HG02759 (cell line): ENCODE data around the gene ZFYVE28.

ENCODE experiments used
- ATAC-seq: cut with Tn5 transposase; IDR thresholded peaks from one replicate; pipeline ENCODE4 v1.9.1; 2021; ENCODE audit warnings: mild to moderate bottlenecking, moderate library complexity; ENCODE audit not compliant: unreplicated experiment

ZFYVE28 gene

DNA sequence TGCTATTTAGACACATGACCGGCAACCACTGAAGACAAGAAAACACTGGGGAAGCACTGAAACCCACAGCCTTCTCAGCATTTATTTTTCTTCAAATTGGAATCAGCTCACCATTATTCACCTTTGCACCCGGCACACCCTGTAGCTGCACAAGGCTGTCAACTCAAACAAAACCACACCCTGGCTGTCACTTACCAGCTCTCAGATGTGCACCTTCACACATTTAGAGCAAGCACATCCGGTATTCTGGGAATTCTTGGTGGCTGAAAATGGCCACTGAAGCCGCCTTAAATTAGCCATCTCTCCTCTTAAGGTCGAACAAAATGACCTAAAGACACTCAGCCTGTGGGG lies 5.9 kb downstream of the ZFYVE28 start:
- peak; percentile 34 for ATAC-seq

DNA sequence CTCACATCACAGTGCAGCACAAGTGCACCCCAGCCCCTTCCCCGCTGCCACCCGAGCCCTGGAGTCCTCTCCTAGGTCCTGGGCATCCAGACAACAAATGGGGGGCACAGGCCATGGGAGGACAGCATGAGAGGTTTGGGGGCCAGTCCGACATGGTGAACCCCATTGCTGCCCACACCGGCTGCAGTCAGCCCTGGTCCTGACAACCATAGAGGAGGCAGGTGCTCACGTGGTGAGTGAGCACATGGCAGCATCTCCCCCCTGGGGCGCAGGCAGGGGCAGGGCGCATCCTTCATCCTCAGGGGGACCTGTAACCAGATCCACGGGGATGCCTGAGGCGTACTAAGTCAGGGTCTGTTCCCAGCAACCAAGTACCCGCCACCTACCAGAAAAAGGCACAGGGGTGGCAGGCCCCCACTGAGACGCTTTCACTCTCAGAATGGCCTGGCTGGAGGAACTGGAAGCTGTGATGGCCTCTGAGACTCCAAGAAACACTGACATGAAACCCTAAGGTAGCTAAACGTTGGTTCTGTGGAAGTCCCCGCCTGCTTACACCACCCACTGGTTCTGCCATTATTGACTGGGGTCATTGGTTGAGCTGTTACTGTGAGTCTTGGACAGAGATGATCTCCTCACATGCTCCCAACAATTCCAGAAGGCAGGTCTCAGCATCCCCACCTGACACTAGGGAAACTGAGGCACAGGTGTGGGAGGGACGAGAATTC lies 6.5 kb downstream of the ZFYVE28 start:
- ATAC-seq: peak; percentile 34

DNA sequence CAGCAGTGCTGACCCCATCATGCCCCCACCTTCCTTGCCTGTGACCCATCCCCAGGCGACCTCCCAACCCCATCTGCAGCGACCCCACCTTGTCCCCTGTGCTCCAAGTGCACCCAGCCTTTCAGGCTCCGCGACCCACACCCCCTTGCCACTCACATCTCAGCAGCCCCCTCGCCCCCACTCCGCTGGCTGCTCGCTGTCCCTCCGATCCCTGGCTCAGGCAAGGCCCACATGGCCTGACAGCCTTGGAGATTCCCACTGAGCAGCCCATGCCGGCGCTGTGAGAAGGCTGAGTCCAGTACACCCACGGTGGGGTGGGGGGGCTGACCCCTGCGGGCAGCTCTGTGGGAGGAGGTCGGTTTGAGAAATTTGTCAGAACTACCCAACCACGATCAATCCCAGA lies 9.1 kb downstream of the ZFYVE28 start:
- no peak for ATAC-seq

DNA sequence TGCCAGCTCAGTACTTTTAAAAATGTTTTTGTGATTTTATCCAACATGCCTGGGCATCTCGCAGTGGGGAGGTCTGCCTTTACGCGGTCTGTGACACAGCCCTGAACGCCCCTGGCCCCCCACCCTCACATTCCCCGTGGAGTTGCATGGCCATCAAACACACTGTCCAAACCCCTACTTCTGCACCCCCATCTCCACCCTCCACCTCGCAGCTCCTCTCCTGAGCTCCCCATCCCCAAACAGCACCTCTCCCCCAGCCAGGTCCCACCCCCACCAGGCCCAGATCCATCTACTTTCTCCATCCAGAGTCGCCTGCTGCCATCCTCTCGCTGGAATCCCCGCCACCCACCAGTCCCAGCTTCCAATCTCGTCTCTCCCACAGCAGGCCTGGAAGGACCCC lies 9.5 kb downstream of the ZFYVE28 start:
- ATAC-seq: no peak

DNA sequence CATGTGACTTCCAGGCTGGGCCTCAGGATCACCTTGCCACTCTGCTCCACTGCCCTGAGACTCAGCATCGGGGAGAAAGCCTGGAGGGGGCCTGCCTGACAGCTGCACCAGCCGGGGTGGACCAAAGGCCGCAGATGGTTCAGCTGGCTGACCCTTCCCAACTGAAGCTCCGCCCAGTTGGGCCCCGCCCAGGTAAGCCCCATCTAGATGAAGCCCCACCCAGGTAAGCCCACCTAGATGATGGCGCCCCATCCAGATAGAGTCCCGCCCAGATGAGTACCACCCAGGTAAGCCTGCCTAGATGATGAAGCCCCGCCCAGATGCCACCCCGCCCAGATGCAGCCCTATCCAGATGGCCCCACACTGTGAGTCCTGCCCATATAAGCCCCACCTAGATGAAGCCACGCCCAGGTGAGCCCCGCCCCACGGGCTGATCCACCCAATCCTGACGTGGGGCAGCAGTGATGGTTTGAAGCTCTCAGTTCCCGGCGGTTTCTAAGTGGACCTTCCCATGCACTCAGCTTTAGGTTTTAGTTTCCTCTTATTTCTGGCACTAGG lies 10.0 kb downstream of the ZFYVE28 start:
- no peak for ATAC-seq

DNA sequence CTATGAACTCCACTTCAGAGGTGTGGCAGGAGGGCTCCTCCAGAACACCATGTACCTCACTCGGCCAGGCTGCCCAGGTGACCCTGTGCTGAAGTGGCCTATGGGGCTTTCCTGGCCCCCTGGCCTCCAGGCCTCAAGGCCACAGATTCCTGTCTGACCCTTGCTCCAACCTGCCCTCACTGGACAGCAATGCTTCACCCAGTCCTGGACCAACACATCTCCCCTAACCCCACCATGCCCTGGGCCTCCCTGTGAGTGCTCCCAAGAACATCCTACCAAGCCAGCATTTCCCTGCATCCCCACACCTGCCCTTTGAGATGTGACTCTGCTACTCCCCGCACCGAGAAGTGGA lies 10.5 kb downstream of the ZFYVE28 start:
- ATAC-seq: no peak

DNA sequence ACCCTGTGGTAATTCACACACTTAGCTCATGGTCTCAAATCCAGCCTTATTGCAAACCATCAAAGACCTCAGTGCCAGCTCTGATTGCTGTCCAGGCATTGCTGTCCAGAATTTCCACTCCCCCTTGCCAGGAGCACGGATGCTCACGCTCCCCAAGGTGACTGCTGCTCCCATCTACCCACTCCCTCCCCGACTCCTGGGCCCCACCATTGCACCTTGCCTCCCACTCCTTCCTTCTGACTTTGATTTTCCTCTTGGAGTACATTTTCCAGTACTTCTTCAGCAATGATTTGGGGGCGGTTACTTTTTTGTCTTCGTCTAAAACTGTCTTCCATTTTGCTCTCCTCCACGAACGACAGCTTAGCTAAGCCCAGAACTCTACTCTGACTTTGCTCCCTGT lies 11.5 kb downstream of the ZFYVE28 start:
- no peak for ATAC-seq

DNA sequence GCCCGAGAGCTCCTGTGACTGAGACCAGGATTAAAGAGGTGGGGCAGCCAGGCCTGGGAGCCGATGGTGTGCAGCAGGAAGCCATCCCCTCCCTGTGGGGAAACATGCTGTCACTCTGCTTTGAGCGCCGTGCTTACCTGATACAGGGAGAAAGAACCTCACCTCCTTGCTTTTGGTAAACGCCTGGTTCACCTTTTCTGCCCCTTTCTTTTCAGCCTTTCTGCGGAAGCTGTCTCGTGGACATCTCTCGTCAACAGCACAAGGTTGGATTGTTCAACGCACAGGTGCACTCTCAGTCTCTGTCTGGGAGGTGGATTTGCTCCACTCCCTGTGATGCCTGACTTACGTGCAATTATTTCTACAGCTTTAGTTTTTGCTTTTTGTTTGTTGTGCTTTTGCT lies 12.0 kb downstream of the ZFYVE28 start:
- ATAC-seq: no peak

DNA sequence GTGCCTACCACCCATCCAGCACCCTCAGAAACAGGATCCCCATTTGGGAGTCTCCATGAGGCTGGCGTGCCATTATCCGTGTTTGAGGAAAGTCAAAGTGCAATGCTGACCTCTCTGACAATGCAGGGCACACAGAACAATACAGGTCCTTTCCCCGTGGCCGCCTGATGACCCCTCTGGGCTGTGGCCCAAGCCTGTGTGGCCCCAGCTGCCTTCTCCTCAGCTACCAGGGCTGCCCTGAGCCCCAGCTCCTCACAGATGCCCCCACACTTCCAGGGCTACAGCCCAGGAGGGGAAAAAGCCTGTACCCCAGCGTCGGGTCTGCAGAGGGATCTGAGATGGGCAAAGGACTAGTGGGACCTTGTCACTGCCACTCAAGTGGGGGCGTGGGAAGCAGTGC lies 15.5 kb downstream of the ZFYVE28 start:
- no peak for ATAC-seq

DNA sequence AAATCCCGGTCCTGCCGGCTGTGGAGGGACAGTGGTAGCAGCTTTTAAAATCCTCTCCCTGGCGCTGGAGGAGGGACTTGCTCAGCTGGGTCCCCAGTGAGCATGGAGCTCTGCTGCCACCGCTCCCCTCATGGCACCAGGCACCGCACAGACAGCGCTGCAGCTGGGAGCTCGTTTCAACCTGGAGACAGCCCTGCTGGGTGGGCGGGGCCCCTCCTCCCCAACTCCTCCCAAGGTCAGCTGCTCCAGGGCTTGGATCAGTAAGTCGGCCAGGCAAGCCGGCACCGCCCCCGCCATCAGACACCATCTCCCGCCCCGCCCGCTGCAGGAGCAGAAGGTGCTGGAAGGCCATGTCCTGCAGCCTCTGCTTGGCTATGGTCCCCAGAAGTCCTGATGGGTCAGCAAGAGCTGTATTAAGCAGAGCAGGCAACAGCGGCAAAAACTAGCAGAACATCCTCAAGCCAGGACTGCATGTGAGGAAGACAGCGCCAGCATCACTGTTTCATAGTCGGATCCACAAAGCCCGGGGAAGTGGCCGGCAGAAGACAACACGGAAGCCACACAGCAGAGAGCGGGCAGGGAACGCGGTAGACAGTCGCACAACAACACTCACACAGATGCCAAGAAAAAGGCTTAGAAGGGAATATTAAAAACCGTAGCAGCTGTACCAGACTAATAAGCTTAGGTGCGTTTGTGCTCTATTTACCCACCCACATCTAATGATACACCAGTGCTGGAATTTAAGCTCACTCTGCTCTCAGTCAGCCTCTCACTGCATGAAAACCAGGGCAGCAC lies 16.2 kb downstream of the ZFYVE28 start:
- ATAC-seq: no peak

DNA sequence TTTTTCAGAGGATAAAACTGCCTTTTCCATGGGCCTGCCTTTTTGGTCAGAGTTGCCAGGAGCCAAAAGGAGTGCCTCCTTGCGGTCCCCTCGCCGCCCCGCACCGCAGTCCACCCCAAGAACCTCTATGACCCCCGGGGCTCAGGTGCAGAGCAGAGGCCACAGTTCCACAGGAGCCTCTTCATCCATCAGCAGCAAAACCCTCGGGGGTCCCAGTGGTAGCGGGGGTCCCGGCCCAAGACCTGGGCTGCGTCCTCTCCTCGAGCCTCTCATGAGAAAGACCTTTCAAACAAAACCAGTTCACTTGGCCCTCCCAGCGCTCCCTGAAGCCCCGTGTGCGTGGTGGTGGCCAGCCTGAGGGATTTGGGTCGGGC lies 16.8 kb downstream of the ZFYVE28 start:
- no peak for ATAC-seq

DNA sequence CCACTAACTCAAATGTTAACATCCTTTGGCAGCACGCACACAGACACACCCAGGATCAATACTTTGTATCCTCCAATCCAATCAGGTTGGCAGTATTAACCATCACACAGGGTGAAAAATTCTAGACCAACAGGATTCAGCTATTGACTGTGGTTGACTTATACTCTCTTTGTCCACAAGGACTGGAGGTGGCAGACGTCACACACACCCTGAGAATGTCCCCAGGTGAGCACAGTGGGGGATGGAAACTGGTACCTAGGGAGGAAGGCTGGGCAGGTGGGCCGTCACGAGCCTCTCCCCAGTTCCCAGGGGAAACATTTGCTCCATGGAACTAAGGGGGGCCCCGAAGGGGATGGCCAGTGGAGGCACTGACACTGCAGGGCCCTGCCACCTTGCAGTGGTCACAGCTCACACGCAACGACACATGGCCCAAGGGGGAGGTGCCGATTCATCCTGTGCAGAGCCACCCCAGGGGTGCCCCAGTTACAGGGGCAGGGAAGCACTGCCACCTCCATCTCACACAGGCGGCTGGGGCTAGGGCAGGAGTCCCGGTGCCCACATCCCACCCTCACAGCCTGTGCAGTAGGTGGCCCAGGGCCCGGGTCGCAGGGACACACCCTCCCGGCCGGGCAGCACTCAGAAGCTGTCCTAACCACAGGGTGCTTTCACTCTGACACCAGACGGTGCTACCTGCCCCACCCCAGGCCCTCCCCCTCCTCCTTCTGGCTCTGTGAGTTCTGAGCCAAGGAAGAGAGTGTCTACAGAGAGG lies 17.4 kb downstream of the ZFYVE28 start:
- no peak for ATAC-seq

DNA sequence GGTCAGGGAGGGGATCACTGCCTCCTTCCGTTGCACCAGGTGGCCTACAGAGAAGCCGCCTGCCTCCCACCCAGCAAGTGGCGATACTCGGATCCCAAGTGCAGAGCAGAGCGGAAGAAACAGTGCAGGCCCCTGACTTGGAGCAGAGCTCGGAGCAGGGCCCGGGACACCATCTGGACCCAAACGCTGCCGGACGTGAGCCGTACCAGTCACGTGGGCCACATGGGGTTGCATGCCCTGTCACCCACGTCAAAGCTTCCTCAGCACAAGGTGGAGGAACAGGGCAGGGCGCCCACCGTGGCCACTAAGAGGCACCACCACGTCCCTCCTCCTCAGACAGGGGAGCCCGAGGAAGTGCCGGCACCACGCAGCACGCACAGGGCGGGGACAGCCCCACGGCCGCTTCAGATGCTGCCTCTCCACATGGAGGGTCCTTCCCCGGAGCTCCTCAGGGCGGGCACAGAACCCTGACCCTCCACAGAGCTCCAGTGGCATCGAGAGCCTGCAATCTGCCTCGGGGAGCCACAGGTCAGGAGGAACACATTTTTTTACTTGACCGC lies 18.7 kb downstream of the ZFYVE28 start:
- no peak for ATAC-seq

DNA sequence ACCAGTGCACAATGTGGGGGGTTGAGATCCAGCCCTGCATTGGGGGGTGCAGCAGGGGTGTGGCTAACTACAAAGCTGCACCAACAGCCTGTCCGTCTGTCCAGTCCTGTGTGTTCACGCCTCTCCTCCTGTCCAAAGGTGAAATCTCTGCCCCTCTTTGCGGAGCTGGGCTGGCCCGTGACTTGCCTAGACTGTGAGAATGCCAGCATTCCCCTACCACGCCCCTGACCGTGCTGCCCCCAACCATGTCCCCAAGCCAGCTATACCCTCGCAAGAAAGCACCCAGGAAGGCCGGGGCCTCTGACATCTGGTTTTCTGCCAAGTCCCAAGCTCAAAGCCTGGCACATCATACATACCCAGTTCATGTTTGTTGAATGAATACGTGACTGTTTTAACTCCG lies 19.2 kb downstream of the ZFYVE28 start:
- no peak for ATAC-seq

DNA sequence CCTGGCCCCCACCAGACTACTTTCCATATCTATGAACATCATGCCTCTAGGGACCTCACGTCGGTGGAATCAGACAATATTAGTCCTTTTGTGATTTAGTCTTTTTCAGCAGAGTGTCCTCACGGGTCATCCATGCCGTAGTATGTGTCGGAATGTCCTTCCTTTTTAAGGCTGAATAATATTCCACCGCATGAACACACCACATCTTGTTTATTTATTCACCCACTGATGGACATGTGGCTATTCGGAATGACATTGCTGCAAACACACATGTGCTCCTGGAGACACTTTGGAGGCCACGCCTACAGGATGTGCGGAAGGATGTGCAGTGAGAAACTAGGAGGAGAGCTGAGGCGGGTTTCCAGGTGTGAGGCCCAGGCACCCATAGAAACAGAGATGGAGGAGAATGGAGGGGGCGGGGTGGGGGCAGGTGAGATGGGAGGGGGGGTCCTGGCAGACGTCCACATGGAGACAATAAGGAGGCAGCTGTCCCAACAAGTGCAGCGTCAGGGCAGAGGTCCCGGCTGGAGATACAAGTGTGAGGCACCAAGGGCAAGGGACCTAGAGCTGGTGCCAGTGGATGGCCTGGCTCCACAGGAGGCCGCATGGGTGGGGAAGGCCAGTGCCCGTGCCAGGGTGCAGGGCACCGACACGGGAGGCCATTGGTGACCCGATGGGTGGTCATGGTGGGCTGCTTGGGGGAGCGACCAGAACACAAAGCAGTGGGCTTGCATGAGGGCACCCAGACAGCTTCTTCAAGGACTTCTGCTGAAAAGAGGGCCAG lies 20.7 kb downstream of the ZFYVE28 start:
- no peak for ATAC-seq

DNA sequence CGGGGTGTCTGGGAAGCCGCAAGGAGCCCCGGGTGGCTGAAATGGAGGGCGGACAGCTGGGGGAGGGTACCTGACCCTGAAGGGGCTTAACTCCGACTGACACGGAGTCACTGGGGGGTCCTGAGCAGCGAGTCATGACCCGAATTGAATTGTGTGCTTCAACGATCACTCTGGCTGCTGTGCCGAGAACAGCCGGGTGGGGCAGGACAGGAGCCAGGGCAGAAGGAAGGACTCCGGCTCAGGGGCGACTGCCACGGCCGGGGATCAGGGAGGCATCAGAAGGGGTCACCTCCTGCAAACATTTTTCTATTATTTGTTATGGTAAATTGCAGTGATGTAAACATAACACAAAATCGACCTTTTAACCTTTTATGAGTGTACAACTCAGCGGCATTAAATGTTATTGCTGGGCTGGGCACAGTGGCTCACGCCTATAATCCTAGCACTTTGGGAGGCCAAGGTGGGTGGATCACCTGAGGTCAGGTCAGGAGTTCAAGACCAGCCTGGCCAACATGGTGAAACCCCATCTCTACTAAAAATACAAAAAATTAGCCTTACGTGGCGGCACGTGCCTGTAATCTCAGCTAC lies 21.6 kb downstream of the ZFYVE28 start:
- no peak for ATAC-seq

DNA sequence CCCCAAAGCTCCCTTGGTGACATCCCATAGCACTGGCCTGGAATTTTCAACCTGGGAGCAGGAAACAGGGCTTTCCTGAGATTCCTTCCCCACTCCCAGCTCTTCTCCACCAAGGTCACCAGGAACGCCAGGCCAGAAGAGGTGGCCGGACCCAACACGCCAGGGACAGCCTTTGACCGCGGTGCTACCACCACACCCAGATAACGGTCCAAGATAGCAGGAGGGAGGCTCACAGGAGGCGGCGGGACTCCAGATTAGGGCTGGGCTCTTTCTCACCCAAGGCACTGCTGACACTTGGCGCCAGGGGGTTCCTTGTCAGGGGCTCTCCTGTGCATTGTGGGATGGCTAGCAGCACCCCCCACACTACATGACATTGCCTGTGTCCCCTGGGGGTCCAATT lies 22.9 kb downstream of the ZFYVE28 start:
- no peak for ATAC-seq

DNA sequence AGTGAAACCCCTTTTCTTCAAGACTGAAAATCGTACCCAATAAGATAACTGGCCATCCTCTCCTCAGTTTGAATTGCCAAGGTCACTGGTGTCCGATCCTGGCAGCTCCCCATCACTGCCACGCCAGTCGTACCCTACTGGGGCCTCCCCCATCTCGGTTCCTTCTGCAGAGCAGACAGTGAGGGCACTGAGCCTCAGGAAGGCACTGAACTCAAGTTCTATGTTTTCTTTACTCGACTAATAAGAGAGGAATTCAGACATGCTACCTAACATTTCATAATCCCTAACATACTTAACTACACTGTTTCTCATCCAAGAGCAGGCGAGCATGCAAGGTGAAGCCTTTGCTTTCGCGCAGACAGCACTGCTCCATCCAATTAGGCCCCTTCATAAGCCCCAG lies 23.4 kb downstream of the ZFYVE28 start:
- no peak for ATAC-seq

DNA sequence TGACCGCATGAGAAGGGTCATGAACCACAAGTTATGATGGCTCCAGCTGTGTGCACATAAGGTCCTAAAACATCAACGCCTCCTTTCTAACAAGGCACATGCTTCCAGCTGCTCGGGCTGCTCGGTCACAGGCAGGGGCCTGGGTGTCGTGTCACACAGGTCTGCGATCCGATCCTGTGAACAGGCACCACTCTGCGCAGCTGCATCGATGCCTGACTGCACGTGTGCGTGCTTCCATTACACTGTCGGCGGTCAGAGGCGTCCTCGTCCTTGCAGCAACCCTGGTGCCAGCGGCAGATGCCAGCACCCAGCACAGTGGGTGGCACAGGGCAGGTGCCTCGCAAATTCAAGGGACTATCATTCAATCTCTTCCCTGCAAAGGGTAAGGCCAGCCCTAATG lies 23.9 kb downstream of the ZFYVE28 start:
- ATAC-seq: no peak
